HCT116 (cell line): ENCODE data around the gene SPTBN1. TPM values are rescaled to one million over a fixed set of nuclear protein-coding genes. Genes with fewer than 3 reads are reported as not detected.

Experiments
- ATAC-seq: fragments of 200-7000 bp; cut with Tn5 transposase; 2 replicates; pipeline ENCODE4 v1.9.1; 2020; ENCODE audit warnings: mild to moderate bottlenecking, moderate library complexity
- BruUV-seq: library from RNA; stranded (reverse); fragments of 400-500 nt; replicated peaks from 2 replicates; lab custom pipeline; 2021; lab: Mats Ljungman, UMichigan
- CTCF ChIA-PET: fragments of 300-600 bp; sonication (Branson Sonifier 250); formaldehyde crosslinking; loops from one replicate; lab custom pipeline; 2021; ENCODE audit warnings: antibody characterized with exemption; lab: Charles Lee
- POLR2A ChIA-PET: fragments of 300-600, 350-600 bp; sonication (Branson Sonifier 250); formaldehyde crosslinking; loops from one replicate; lab custom pipeline; 2021; ENCODE audit warnings: antibody characterized with exemption; lab: Charles Lee
- RAD21 ChIA-PET, 2 experiments: fragments of 300-600 bp; sonication (Branson Sonifier 250); formaldehyde crosslinking; loops; one replicate each; lab custom pipeline; 2023; ENCODE audit warnings: low total read pairs in 2 of 2; ENCODE audit not compliant: uncharacterized antibody in 2 of 2, unreplicated experiment in 2 of 2, low non-redundant PET in 1 of 2; lab: Charles Lee
- DNase-seq: peaks from one replicate; pipeline ENCODE4 v3.0.0-alpha.2; 2010; ENCODE audit warnings: low read depth, low spot score
- H2AFZ ChIP-seq: fragments of 200-600 bp; shearing (Covaris generic), sonication (generic); 2 replicates; pipeline ENCODE4 v1.6.1; 2017; ENCODE audit warnings: low read depth, mixed run types, mixed read lengths, antibody characterized with exemption, low read length; ENCODE audit not compliant: poor library complexity, severe bottlenecking
- H3K27ac ChIP-seq: 2 replicates; pipeline ENCODE4 v1.5.1; 2012; ENCODE audit warnings: low read depth, low read length
- H3K27me3 ChIP-seq: fragments of 200-600 bp; sonication (generic); 2 replicates; pipeline ENCODE4 v1.6.1; 2016; ENCODE audit warnings: mixed run types, low read length, mixed read lengths; ENCODE audit not compliant: insufficient read depth
- H3K36me3 ChIP-seq, 2 experiments: fragments of 200-500 bp in 1 of 2; fragments of 200-600 bp in 1 of 2; sonication (Bioruptor generic) in 1 of 2; sonication (generic) in 1 of 2; 2 replicates each; pipeline versions ENCODE4 v1.5.1 to v1.6.1; 2014 to 2016; ENCODE audit warnings: low read length in 2 of 2, inconsistent platforms in 1 of 2, mixed read lengths in 1 of 2, mixed run types in 1 of 2; ENCODE audit not compliant: insufficient read depth in 2 of 2, control insufficient read depth in 1 of 2
- H3K4me1 ChIP-seq, 2 experiments: fragments of 200-600 bp in 1 of 2; sonication (generic) in 1 of 2; 2 replicates each; pipeline versions ENCODE4 v1.5.1 to v1.6.1; 2012 to 2017; ENCODE audit warnings: low read length in 2 of 2, inconsistent platforms in 1 of 2, mild to moderate bottlenecking in 1 of 2, mixed read lengths in 1 of 2, mixed run types in 1 of 2, moderate library complexity in 1 of 2; ENCODE audit not compliant: insufficient read depth in 2 of 2, control insufficient read depth in 1 of 2
- H3K4me2 ChIP-seq: fragments of 200-600 bp; sonication (generic); 2 replicates; pipeline ENCODE4 v1.6.1; 2017; ENCODE audit warnings: mixed run types, low read length, mixed read lengths
- H3K4me3 ChIP-seq, 2 experiments: fragments of 200-600 bp in 1 of 2; sonication (generic) in 1 of 2; replicated peaks in 1 of 2; 2 replicates each; pipeline ENCODE4 v1.5.1; 2011 to 2016; ENCODE audit warnings: low read length in 2 of 2, control low read depth in 1 of 2, low read depth in 1 of 2, mild to moderate bottlenecking in 1 of 2, mixed read lengths in 1 of 2, mixed run types in 1 of 2
- H3K79me2 ChIP-seq: fragments of 200-600 bp; sonication (generic); 2 replicates; pipeline ENCODE4 v1.6.1; 2017; ENCODE audit warnings: mild to moderate bottlenecking, mixed run types, low read length, moderate library complexity, mixed read lengths; ENCODE audit not compliant: insufficient read depth
- H3K9ac ChIP-seq: fragments of 200-600 bp; sonication (generic); 2 replicates; pipeline ENCODE4 v1.6.1; 2016; ENCODE audit warnings: low read length, mixed read lengths
- H3K9me2 ChIP-seq: fragments of 200-600 bp; sonication (generic), shearing (Covaris generic); 2 replicates; pipeline ENCODE4 v1.6.1; 2017; ENCODE audit warnings: mixed run types, mild to moderate bottlenecking, moderate library complexity; ENCODE audit not compliant: insufficient read depth
- H3K9me3 ChIP-seq, 2 experiments: fragments of 200-500 bp in 1 of 2; fragments of 200-600 bp in 1 of 2; sonication (Bioruptor generic) in 1 of 2; sonication (generic) in 1 of 2; 2 replicates each; pipeline ENCODE4 v1.6.1; 2014 to 2017; ENCODE audit warnings: low read length in 2 of 2, mixed read lengths in 2 of 2, inconsistent platforms in 1 of 2, low read depth in 1 of 2, mild to moderate bottlenecking in 1 of 2, mixed run types in 1 of 2, moderate library complexity in 1 of 2; ENCODE audit not compliant: control insufficient read depth in 1 of 2, insufficient read depth in 1 of 2
- H4K20me1 ChIP-seq: fragments of 200-600 bp; sonication (generic), shearing (Covaris generic); 2 replicates; pipeline ENCODE4 v1.6.1; 2017; ENCODE audit warnings: mixed run types, mild to moderate bottlenecking, moderate library complexity; ENCODE audit not compliant: insufficient read depth
- ATF3 ChIP-seq: IDR thresholded peaks from 2 replicates; pipeline ENCODE4 v1.6.1; 2012
- CEBPB ChIP-seq: IDR thresholded peaks from 2 replicates; pipeline ENCODE4 v1.6.1; 2012; ENCODE audit warnings: low read depth
- POLR2A ChIP-seq: IDR thresholded peaks from 2 replicates; pipeline ENCODE4 v1.7.0; 2011; ENCODE audit warnings: borderline replicate concordance; ENCODE audit not compliant: insufficient read depth, insufficient read length; ENCODE audit errors: extremely low read depth
- TCF7L2 ChIP-seq: IDR thresholded peaks from 2 replicates; pipeline ENCODE4 v1.7.0; 2011; ENCODE audit warnings: borderline replicate concordance, inconsistent platforms; ENCODE audit not compliant: insufficient read depth, insufficient read length; ENCODE audit errors: extremely low read depth
- ZBTB33 ChIP-seq: IDR thresholded peaks from 2 replicates; pipeline ENCODE4 v1.6.1; 2011; ENCODE audit warnings: mild to moderate bottlenecking, low read length, moderate library complexity; ENCODE audit not compliant: insufficient replicate concordance; ENCODE audit errors: extremely low read depth
- ZNF274 ChIP-seq: fragments of 200-500 bp; sonication (Bioruptor generic); IDR thresholded peaks from 2 replicates; pipeline ENCODE4 v1.6.1; 2014; ENCODE audit warnings: mild to moderate bottlenecking, low read depth, low read length, inconsistent platforms
- intact Hi-C: fragments of 100-400 bp; cut with micrococcal nuclease; formaldehyde crosslinking; loops from 2 replicates; pipeline ENCODE4 v1.10.0; 2022
- total RNA-seq: library from RNA; stranded (reverse); gene quantifications from one replicate; pipeline ENCODE4 v1.2.1, GENCODE V29; 2021; ENCODE audit not compliant: unreplicated experiment

The SPTBN1 gene
- total RNA-seq, 1 experiment from 2014 or later = 84.4 TPM

- TF ChIP-seq TCF7L2 (no peak), ZNF274 (no peak)
Observed at GRCh38 chr2:54512663-54513362, 56.7 kb downstream of the SPTBN1 start (continued).

GRCh38 chr2:54513363-54513715 is 57.2 kb downstream of the SPTBN1 start:
- H2AFZ ChIP-seq = no peak overlapping the region
- intact Hi-C loops = no loop called here
- CTCF ChIA-PET = interaction anchor here (2.2 kb wide), 1 partner anchor 9 kb away, joined by 8 read pairs; no protein-coding TSS in a partner anchor
- no peak overlapping the region for H3K27ac ChIP-seq
- no peak overlapping the region for H3K4me3 ChIP-seq
- no peak for ATAC-seq
- no peaks in the 10 kb centered on the region for H3K9me2 ChIP-seq
- no peak overlapping the region for H3K9ac ChIP-seq
- no peaks in the 10 kb centered on the region for H3K36me3 ChIP-seq
- POLR2A ChIA-PET = no interaction called here
- H3K4me1 ChIP-seq = no peaks in the 10 kb centered on the region
- H3K9me3 ChIP-seq = no peaks in the 10 kb centered on the region; a peak in 1 of 4 replicates
- H3K4me2 ChIP-seq = no peak overlapping the region
- no peaks in the 10 kb centered on the region for H4K20me1 ChIP-seq
- H3K79me2 ChIP-seq = no peaks in the 10 kb centered on the region
- RAD21 ChIA-PET = no interaction called here
- TF ChIP-seq CEBPB (no peak), POLR2A (no peak), ZBTB33 (no peak), ATF3 (no peak)
- DNase-seq = no peak
- H3K27me3 ChIP-seq = no peaks in the 10 kb centered on the region
- no TSS peak for BruUV-seq
